PC-3 (cell line): ENCODE measurements around the gene TUBAL3.

Source experiments
- CTCF ChIP-seq: fragments of 300-600 bp; sonication (generic); conservative IDR thresholded peaks from 2 replicates; pipeline ENCODE4 v1.5.1; 2017; ENCODE audit warnings: antibody characterized with exemption, low read depth, mild to moderate bottlenecking, low read length
- EZH2 ChIP-seq: fragments of 300-600 bp; sonication (generic); IDR thresholded peaks from one replicate; pipeline ENCODE4 v1.6.1; 2017; ENCODE audit warnings: antibody characterized with exemption, mild to moderate bottlenecking, low read length; ENCODE audit not compliant: unreplicated experiment

- TF ChIP-seq CTCF (no peak), EZH2 (no peak)
These were observed 23.5 kb upstream of the TUBAL3 start for GRCh38 chr10:5428133-5428532.
